ENCODE results near the gene RHBDD1.
A peak's percentile ranks its signal among the peaks of the same experiment; 100 is the strongest.
"Not testable (repeated sequence)": the region's sequence is repeated elsewhere in the genome, so short reads cannot be mapped to it uniquely, and the experiment has no call there.

Gene RHBDD1

GRCh38 chr2:226799211-226799975 lies 36.5 kb upstream of the RHBDD1 start, which contains the start of gene IRS1:
Gene IRS1, minus strand, starts transcription at chr2:226799820. Its CDS starts 1,082 bp downstream, at chr2:226798738.
- DNase-seq (ENCODE audit: low read depth in 2 of 3, low spot score in 2 of 3) = peak in 2 of 3 experiments; percentile 37

- DNase-seq (ENCODE audit: low read depth in 2 of 3, low spot score in 2 of 3) = no peak
Measured at GRCh38 chr2:226799976-226800940, 35.6 kb upstream of the RHBDD1 start.

- peak; percentile 46 to 75 (median 70) for DNase-seq (ENCODE audit: low read depth in 2 of 3, low spot score in 2 of 3)
Measured at GRCh38 chr2:226800941-226801784, 34.7 kb upstream of the RHBDD1 start.

DNA sequence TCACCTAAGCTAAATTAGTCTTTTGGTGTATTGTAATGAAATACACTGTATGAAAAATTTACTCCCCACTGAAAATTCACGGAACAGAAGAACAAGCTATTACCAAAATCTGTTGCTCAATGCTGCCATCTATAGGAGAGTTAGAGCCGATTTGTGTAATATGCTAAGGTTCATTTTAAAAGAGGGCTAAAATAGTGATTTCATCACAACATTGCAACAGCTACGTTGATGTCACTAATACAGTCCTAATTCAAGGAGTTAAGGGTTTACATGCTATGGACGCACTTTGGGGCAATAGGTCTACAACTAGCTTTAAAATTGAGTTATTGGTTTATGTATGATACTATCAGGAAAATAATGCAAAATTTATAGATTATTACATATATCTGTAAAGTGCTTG lies 33.3 kb upstream of the RHBDD1 start:
- DNase-seq (ENCODE audit: low read depth in 2 of 3, low spot score in 2 of 3) = no peak

- DNase-seq (ENCODE audit: low read depth in 2 of 3, low spot score in 2 of 3) = no peak
Measured at GRCh38 chr2:226803410-226803809, 32.4 kb upstream of the RHBDD1 start.

GRCh38 chr2:226813148-226813701 lies 22.6 kb upstream of the RHBDD1 start:
- DNase-seq (ENCODE audit: low read depth in 2 of 3, low spot score in 2 of 3) = no peak

- no peak for DNase-seq (ENCODE audit: low read depth in 2 of 3, low spot score in 2 of 3)
Measured at GRCh38 chr2:226818930-226819329, 16.9 kb upstream of the RHBDD1 start.

- no peak for DNase-seq (ENCODE audit: low read depth in 2 of 3, low spot score in 2 of 3)
Measured at GRCh38 chr2:226825056-226825455, 10.8 kb upstream of the RHBDD1 start.

GRCh38 chr2:226828191-226828590 lies 7.7 kb upstream of the RHBDD1 start:
- DNase-seq (ENCODE audit: low read depth in 2 of 3, low spot score in 2 of 3) = no peak

DNA sequence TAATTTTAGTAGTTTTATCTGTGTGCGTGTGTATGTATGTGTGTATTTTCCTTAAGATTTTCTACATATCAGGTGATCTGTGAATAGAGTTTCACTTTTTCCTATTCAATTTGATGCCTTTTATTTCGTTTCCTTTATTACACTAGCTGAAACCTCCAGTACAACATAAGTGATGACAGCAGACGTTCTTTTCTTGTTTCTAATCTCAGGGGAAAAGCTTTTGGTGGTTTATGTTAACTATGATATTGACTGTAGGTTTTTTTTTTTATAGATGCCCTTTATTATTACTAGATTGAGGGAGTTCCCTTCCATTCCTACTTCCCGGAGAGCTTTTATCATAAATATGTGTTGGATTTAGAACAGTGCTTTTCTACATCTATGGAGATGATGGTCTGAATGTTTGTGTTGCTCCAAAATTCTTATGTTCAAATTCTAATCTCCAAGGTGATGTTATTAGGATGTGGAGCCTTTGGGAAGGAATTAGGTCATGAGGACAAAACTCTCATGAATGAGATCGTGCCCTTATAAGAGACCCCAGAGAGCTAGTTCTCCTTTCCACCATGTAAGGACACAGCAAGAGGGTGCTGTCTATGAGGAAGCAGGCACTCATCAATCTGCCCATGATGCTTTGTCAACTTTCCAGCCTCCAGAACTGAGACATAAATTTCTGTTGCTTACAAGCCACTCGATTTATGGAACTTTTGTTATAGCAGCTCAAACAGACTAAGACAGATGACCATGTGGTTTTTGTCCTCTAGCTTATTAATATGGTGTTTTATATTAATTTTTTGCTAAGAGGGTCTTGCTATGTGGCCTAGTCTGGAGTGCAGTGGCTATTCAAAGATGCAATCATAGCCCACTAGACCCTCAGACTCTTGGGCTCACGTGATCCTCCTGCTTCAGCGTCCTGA lies 5.9 kb upstream of the RHBDD1 start:
- DNase-seq (ENCODE audit: low read depth in 2 of 3, low spot score in 2 of 3) = no peak

- DNase-seq (ENCODE audit: low read depth in 2 of 3, low spot score in 2 of 3) = no peak
Measured at GRCh38 chr2:226831266-226831665, 4.6 kb upstream of the RHBDD1 start.

DNA sequence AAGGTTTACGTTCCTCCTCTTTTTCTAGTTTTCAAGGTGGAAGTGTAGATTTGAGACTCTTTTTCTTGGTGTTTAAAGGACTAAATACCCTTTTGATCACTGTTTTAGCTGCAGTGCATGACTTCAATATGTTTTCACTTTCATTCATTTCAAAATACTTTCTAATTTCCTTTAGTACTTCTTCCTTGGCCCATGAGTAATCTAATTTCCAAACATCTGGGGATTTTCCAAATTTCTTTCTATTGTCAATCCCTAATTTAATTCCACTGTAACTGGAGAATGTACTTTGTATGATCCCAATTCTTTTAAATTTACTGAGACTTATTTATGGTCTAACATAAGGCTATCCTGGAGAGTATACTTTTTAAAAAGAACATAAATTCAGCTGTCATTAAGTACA lies 3.8 kb upstream of the RHBDD1 start:
- no peak for DNase-seq (ENCODE audit: low read depth in 2 of 3, low spot score in 2 of 3)

DNA sequence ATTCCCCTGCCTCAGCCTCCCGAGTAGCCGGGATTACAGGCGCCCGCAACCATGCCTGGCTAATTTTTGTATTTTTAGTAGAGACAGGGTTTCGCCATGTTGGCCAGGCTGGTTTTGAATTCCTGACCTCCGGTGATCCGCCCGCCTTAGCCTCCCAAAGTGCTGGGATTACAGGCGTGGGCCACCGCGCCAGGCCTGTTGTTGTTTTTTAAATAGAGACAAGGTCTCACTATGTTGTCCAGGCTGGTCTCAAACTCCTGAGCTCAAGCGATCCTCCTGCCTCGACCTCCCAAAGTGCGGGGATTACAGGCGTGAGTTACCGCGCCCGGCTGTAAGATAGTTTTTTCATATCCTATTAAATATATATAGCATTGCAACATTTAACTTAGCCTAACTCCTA lies 974 bp upstream of the RHBDD1 start:
- DNase-seq (ENCODE audit: low read depth in 2 of 3, low spot score in 2 of 3) = not testable (repeated sequence)

- peak in 1 of 3 experiments; percentile 45 for DNase-seq (ENCODE audit: low read depth in 2 of 3, low spot score in 2 of 3)
Measured at GRCh38 chr2:226835420-226835795, 446 bp upstream of the RHBDD1 start.

DNA sequence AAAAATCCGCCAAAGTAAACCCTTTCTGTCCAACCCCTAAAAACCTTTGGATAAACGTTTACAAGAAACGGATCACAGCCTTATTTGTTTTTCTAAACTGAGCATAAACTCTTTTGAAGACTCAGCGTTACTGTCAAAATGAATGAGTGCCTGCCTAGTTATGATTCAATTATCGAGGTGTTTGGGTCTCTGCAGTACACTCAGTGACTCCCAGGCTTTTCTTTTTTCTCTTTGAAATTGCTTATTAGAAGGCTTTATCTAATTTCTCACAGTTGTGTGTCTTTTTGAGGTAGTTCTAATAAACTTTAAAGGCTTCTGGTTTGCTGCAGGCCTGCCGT lies 663 bp downstream of the RHBDD1 start:
- no peak for DNase-seq (ENCODE audit: low read depth in 2 of 3, low spot score in 2 of 3)

- no peak for DNase-seq (ENCODE audit: low read depth in 2 of 3, low spot score in 2 of 3)
Measured at GRCh38 chr2:226837334-226837733, 1.5 kb downstream of the RHBDD1 start.

- DNase-seq (ENCODE audit: low read depth in 2 of 3, low spot score in 2 of 3) = no peak
Measured at GRCh38 chr2:226837787-226838603, 2.1 kb downstream of the RHBDD1 start.

DNA sequence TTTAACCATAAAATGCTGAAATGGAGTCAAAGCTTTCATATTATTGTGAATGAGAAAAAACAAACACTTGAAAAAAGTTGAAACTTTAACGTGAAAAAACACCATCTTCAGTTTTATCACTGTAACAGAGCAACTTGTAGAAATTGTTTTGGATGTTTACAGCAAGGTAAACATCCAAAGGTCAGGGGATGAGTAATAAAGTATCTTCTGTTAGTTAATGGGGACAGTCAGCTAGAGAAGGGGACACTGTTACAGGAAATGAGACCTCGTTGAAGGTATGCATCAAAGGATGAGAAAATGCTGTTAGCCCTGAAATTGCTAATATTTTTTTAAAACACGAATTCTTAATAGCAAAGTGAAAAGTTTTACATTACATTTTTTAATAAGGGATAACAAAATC lies 2.9 kb downstream of the RHBDD1 start:
- no peak for DNase-seq (ENCODE audit: low read depth in 2 of 3, low spot score in 2 of 3)

DNA sequence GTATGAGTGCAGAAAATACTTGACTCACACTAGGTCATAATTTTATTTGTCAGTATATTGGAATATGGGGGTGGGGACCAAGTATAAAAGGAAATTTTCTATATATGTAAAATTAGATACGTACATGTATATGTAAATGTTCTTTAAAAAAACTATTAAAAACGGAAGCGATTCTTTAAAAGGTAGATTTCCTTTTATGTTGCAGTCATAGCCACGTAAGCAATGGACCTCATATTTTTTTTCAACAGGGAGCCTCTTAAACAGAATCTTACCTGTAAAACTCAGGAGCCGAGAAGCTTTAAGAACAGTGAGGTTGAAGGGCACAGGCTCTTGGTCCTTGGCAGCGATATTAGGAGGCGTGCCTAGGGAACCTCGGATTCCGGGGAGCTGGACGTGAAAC lies 3.3 kb downstream of the RHBDD1 start:
- DNase-seq (ENCODE audit: low read depth in 2 of 3, low spot score in 2 of 3) = no peak
